ENCODE data around the gene FBXL17.

Gene FBXL17

GRCh38 chr5:108222011-108222410 is 159.9 kb downstream of the FBXL17 start:
- Histone ChIP-seq H3K36me3 (ENCODE audit: control insufficient read depth in 2 of 2, insufficient read depth in 1 of 2, low read length in 2 of 2) (no peaks in the 10 kb centered on the region), H3K4me3 (ENCODE audit: low read depth, low read length) (no peak overlapping the region), H3K27ac (ENCODE audit: extremely low read depth, low read depth, low read length) (no peak overlapping the region), H3K9me3 (ENCODE audit: control insufficient read depth, insufficient read depth, low read depth, low read length) (no peaks in the 10 kb centered on the region; the same call in 1 of the 2 replicates), H3K4me1 (ENCODE audit: control insufficient read depth, insufficient read depth, low read length) (peaks cover 2% of the 10 kb centered on the region; the same call in 1 of the 2 replicates)
- ChIA-PET CTCF (no interaction called here), POLR2A (no interaction called here)
- TF ChIP-seq ZNF561 (tag by site-specific recombination; IDR thresholded peaks at IDR 0.05; ENCODE audit: borderline replicate concordance) (no peak), ZNF555 (tag by site-specific recombination; conservative IDR thresholded peaks at IDR 0.05) (no peak), ZNF362 (tag by site-specific recombination; IDR thresholded peaks at IDR 0.05) (no peak), ZNF202 (tag by site-specific recombination; IDR thresholded peaks at IDR 0.05; ENCODE audit: borderline replicate concordance) (no peak), MEIS1 (CRISPR knock-in tag; IDR thresholded peaks at IDR 0.05; ENCODE audit: borderline replicate concordance) (no peak), ZBTB11 (tag by site-specific recombination; conservative IDR thresholded peaks at IDR 0.05; ENCODE audit: low read depth) (no peak), ZNF416 (tag by site-specific recombination; IDR thresholded peaks at IDR 0.05) (no peak), ZBTB1 (tag by site-specific recombination; IDR thresholded peaks at IDR 0.05) (no peak), ZNF140 (tag by site-specific recombination; IDR thresholded peaks at IDR 0.05) (no peak), PATZ1 (tag by site-specific recombination; IDR thresholded peaks at IDR 0.05) (no peak), ZNF501 (tag by site-specific recombination; IDR thresholded peaks at IDR 0.05) (no peak), ZNF23 (tag by site-specific recombination; IDR thresholded peaks at IDR 0.05; ENCODE audit: borderline replicate concordance) (no peak), ZNF354C (tag by site-specific recombination; IDR thresholded peaks at IDR 0.05; ENCODE audit: borderline replicate concordance, low read depth) (no peak), ZBTB48 (tag by site-specific recombination; IDR thresholded peaks at IDR 0.05) (no peak), ZSCAN16 (tag by site-specific recombination; IDR thresholded peaks at IDR 0.05) (no peak), BCL11A (tag by site-specific recombination; IDR thresholded peaks at IDR 0.05; ENCODE audit: low read depth) (no peak), TCF7L2 (IDR thresholded peaks at IDR 0.05; ENCODE audit: borderline replicate concordance, low read depth, low read length) (no peak), PRDM2 (tag by site-specific recombination; IDR thresholded peaks at IDR 0.05; ENCODE audit: borderline replicate concordance) (no peak), REPIN1 (tag by site-specific recombination; IDR thresholded peaks at IDR 0.05; ENCODE audit: low read depth) (no peak)
